ENCODE measurements around the gene MGST2.

DNA sequence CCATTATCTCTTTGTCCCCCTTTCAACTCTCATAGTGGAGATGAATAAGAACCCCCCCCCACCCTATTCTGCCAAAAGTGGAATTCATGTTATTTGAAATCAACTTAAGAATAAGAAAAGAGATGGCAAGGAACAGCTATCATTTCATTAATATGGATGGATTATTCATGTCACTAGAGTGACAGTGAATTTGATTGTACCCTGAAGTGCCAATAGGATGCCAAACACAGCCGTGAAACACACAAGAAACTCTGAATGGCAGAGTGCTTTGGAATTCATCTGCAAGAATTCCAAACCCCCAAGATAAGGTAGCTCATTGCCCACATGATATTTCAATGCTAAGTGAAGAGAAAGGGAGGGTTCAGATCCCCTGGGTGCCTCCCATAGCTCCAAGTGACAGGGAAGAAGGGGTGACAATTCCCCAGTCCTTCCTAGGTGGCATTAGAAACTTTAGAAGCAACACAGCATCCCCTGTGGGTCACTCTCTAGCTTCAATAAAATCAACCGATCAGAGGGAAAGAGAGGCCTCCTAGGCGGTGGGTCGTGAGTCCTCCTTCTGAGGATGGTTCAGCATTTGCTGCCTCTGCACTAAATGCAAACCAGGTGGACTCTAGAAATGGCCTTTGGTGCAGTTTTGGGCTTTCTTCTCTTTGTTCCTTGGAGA is 84.3 kb downstream of the MGST2 start:
- TF ChIP-seq CEBPB (IDR thresholded peaks at IDR 0.05; ENCODE audit: borderline replicate concordance in 1 of 2, low read depth in 2 of 2, low read length in 2 of 2) (no peak), SREBF2 (IDR thresholded peaks at IDR 0.05; ENCODE audit: low read length) (no peak), SRF (IDR thresholded peaks at IDR 0.05; ENCODE audit: low read depth in 2 of 2, low read length in 2 of 2) (no peak), CHD2 (IDR thresholded peaks at IDR 0.05; ENCODE audit: borderline replicate concordance, low read depth, low read length) (no peak), POLR2AphosphoS5 (IDR thresholded peaks at IDR 0.05; ENCODE audit: low read length) (no peak), POLR2A (IDR thresholded peaks at IDR 0.05; ENCODE audit: low read depth, low read length) (no peak), PKNOX1 (IDR thresholded peaks at IDR 0.05) (no peak), SIX5 (IDR thresholded peaks at IDR 0.05; ENCODE audit: low read depth, low read length, severe bottlenecking) (no peak), MEF2B (IDR thresholded peaks at IDR 0.05; ENCODE audit: partially characterized antibody, poor library complexity, severe bottlenecking) (no peak)
